Hematopoietic multipotent progenitor cell treated with erythropoietin and hydrocortisone succinate and interleukin-3 and kit ligand, for 17 days (in vitro differentiated cells): ENCODE measurements around the gene ZNF827.

Experiments
- DNase-seq: peaks from one replicate; pipeline ENCODE4 v3.0.0-alpha.2; 2015; ENCODE audit warnings: low spot score

ZNF827 gene

DNA sequence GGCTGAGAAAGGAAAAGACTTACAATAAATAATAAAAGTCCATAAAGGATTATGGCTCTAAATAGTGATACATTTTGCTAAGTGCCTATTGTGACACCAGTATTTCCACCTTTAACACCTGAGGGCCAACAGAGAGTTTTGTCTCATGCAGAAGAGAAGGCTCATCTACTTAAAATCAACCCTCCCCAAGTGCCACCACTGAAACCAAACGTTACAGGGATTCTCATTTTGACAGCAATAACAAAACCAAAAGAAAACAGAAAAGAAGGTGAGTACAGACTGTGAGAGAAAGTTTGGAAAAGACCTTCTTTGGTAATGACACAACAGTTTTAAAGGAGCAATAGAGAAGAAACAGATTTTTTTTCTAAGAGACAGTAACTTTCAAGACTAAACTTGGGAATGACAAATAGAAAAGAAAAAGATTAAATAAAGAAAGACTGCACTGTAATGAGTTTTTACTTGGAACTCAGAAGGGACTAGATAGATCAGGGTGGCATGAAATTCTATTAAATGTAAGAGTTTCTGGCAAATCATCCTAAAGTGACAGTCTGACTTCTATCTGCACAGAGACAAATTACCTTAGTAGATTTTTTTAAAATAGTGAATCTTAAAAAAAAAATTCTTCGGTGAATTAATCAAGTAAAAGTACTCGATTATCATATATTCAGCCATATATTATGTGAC is 109.7 kb downstream of the ZNF827 start:
- DNase-seq = no peak

GRCh38 chr4:145827885-145828284 is 110.7 kb downstream of the ZNF827 start:
- DNase-seq = no peak

GRCh38 chr4:145825255-145825654 is 113.4 kb downstream of the ZNF827 start:
- no peak for DNase-seq

DNA sequence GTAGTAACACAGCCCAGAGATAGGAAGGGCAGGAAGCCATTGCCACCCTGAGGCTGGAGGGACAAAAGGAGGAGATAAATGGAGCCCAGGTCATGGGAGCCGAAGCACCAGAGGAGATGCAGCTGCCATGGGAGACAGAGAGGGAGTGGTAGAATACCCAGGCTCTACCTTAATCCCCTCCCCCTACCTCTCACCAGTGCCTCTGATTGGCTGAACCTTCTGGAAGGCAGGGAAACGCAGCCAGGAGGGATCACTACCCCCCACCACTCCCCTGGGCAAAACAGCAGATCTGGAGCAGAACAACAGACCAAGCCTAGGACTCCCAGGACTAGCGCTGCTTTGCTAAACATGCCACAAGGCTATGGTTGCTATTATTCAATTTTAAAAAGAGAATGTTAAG is 114.2 kb downstream of the ZNF827 start:
- DNase-seq = no peak

DNA sequence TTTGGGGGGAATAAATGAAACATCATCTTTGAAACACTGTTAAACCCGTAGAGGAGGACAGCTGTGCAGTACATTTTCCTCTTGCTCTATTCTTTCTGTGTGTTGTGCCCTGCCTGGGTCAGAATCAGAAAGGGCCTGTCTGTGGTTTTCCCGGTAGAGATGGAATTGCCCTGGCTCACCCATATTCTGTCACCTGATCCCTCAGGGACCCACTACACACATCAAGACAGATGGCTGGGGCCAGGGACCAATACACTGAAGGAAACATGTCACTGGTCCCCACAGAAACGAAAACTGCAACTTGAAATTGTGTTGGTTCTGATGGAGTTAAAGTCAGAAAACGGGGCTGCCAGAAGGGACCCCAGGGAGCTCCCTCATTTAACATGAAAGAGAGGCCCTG is 114.9 kb downstream of the ZNF827 start:
- DNase-seq = no peak

DNA sequence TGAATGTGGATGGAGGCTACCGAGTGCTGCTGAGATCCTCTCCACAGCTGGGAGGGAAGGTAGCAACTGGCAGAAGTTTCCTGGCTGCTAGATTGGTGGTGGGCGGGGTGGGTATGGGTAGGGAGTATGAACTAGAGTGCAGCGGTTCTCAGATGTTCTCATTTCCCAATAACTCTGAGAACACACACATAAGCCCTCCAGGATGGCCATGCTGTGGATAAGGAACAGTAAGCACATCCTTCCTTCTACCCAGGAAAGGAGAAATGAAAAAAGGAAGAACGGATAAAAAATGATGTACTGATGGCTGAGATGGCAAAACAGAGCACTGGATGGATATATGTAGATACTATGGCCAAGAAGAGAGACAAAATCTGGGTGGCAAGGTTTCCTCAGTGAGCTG is 116.0 kb downstream of the ZNF827 start:
- no peak for DNase-seq

DNA sequence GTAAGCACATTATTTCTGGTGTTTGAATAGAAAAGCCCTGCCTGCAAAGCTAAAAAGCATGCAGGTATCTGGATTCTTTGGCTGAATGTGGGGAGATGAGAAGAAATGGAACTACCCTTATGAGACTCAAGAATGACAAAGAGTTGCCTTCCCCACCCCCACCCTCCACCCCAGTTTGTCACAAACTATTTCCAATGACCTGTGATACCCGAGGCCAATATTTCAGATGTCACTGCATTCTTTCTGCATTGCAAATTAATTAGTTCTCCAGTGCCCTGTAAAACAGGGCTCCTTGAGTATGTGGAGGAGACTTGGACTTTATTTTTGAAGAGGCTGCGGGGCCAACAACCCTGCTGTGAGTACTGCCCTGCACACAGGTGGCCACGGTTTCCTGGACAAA is 116.4 kb downstream of the ZNF827 start:
- no peak for DNase-seq

GRCh38 chr4:145821766-145822165 is 116.9 kb downstream of the ZNF827 start:
- no peak for DNase-seq

GRCh38 chr4:145820407-145820806 is 118.2 kb downstream of the ZNF827 start:
- no peak for DNase-seq

DNA sequence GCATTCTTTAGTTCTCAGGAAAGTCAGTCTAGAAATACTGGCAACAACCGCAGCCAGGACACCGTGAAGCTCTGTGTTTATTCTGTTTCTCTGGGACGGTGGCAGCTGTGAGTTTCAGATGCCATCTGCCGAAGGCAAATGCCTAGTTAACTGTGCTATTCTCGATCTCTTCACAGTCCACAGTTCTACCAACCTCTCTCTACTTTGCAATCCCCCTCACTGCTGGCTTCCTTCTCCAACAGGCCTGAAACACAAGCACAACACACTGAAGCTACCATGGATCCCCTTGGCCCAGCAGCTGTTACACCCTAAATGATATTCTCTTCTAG is 118.8 kb downstream of the ZNF827 start:
- no peak for DNase-seq

- no peak for DNase-seq
Observed at GRCh38 chr4:145819101-145819852, 119.3 kb downstream of the ZNF827 start.

GRCh38 chr4:145818011-145818410 is 120.6 kb downstream of the ZNF827 start:
- no peak for DNase-seq

GRCh38 chr4:145816091-145816490 is 122.5 kb downstream of the ZNF827 start:
- DNase-seq = no peak

DNA sequence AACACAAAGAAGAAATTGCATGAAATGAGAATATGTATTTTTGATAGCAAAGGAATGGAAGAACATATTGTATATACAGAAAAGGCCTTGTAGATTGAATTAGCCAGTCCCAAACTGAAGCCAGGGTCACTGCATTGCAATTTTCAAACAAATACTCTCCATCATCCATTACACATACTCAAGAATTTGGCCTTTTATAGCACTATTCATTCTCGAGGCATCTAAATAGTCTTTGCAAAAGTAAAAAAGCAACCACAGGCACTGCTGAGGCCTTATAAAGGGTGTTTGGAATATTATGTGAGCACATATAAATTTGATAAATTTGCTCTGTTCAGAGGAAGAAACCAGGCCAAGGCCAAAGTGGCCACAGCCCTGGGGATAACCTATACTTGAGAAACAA is 123.0 kb downstream of the ZNF827 start:
- DNase-seq = no peak

DNA sequence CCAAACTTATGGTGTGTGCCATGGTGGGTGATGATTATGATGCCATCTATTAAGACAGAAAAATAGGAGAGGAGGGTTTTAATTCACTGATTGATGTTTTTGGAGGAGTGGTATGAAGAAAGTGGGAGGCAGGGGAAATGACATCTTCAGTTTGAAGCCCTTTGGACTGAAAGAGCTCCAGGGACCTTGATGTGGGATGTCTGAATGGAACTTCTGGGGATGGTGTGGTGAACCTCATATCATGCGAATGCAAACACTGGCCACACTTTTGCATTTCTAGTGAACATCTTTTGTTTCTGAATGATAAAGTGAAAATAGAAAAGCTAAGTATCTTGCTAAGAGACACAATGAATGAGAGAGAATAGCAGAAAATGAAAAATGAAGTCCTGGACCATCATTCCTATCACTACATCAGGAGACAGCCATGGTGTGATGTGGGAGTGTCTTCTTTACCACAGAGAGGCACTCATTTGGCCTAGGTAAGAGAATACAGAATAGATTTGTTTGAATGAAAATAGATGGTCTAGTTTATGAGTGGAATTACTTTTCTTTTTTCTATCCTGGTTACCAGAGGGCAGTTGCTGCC is 123.5 kb downstream of the ZNF827 start:
- DNase-seq = no peak

DNA sequence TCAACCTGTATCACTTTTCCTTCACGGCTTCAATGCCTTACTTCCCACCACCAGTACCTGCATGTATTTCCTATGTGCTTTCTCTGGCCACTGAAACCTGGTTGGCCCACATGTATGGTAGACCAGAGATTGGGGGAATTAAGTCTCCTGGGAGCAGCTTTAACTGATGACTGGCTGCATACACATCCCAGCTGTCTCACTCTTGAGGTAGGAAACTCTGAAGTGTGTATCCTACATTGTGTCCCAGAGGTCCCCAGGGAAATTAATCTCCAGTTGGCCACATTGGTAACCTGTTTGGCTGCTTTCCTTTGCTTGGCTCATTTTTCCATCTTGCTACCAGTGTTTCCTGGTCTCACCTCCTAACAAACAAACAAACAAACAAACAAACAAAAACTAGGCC is 124.4 kb downstream of the ZNF827 start:
- no peak for DNase-seq

GRCh38 chr4:145812919-145813318 is 125.7 kb downstream of the ZNF827 start:
- no peak for DNase-seq

DNA sequence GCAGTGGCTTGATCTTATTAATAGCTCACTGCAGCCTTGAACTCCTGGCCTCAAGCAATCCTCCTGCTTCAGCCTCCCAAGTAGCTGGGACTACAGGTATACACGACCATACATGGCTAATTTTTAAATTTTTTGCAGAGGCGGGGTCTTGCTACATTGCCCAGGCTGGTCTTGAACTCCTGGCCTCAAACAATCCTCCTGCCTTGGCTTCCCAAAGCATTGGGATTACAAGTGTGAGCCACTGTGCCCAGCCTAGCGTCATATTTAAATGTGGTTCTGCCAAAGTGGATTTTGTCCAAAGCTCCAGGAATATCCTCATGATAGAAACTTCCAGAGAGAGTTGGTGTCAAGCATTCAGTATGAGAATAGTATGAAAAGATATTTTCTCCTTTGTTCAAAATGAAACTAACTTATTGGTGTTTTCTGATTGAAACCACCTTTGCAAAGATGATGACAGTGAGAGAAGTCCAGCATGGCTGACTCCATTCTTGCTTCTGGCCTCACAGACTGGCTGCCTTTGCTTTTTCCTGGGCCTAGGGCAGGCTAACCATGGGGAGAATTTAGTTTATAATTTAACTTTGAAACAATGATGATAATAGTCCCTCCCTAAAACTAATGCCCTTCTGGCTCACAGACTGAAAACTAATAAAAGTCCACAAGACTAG is 129.6 kb downstream of the ZNF827 start:
- no peak for DNase-seq

GRCh38 chr4:145808021-145808650 is 130.5 kb downstream of the ZNF827 start:
- no peak for DNase-seq

DNA sequence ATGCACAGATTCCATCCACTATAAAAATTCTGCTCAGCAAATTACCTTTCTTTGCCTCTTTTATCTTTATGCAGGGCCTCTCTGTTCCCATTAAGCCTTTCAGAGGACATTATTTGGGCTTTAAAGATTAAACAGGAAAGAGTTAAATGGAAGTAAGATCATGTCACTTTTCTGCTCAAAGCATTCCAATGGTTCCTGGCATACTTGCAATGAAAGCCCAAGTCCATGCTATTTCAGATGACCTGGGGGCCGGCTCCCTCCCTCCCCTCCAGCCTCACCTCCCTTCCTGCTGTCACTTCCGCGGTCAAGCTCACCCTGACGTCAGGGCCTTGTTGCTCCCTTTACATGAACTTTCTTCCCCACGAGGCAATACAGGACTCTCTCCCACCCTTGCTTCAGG is 133.1 kb downstream of the ZNF827 start:
- no peak for DNase-seq

DNA sequence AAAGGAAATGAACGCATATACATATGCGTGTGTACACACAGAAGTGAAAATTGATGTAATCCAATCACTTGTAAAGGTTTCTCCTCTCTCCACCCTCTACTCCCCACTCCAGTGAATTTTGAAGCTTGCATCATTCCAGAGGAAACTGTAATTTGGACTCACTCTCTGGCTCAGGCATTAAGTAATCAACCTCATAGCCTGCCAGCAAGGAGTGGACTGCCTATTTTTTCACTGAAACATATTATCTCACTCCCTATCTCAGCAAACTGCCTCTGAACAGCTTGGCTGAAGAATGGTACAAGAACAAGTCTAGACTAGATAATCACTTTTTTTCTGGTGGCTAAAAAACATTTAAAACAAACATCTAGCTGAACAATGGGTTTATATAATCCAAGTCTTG is 134.5 kb downstream of the ZNF827 start:
- DNase-seq = no peak

GRCh38 chr4:145799223-145799622 is 139.4 kb downstream of the ZNF827 start:
- DNase-seq = no peak

- DNase-seq = no peak
Observed at GRCh38 chr4:145797278-145797677, 141.3 kb downstream of the ZNF827 start.
